ENCODE measurements around the gene DNM1L. TPM values are rescaled to one million over a fixed set of nuclear protein-coding genes. Genes with fewer than 3 reads are reported as not detected.

The DNM1L gene
- total and polyA plus RNA-seq, 2 of the 4 experiments (the other 2 are of a cell fraction), result 44.8 to 70.1 TPM

DNA sequence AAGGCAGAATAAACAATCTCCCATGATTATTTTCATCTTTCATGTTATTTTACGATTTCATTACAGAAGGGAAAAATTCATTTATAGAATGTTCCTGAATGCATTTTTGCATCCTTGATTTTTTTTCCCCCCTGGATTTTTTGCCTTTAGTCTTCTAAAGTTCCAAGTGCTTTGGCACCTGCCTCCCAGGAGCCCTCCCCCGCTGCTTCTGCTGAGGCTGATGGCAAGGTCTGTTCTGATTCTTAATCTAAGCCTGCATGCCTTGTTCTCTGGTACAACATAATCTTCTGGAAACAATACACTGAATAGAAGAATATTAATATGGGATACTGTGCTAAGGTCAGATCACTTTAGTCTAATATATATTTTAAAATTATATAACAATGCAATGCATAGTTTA lies 58.6 kb downstream of the DNM1L start:
- intact Hi-C loops (cut with micrococcal nuclease) (loop anchor here (5.0 kb wide), 2 partner anchors 35 to 280 kb away; no protein-coding TSS in a partner anchor), in situ Hi-C loops (cut with MboI; ENCODE audit: low sequenced_read_pairs) (no loop called here), dilution Hi-C loops (cut with HindIII; ENCODE audit: low sequenced_read_pairs, unreplicated experiment) (no loop called here)
- H3K4me1 ChIP-seq (ENCODE audit: control insufficient read depth, insufficient read depth, low read length), result no peaks in the 10 kb centered on the region
- no peak overlapping the region for H2AK9ac ChIP-seq (replicated peaks; ENCODE audit: low read depth, low read length, poor library complexity)
- H3K14ac ChIP-seq (replicated peaks; ENCODE audit: low read depth, low read length), result no peak overlapping the region
- BruUV-seq (replicated peaks), result no TSS peak
- no peak overlapping the region for H3K4me2 ChIP-seq (ENCODE audit: low read depth, low read length)
- no peak overlapping the region for H4K5ac ChIP-seq (ENCODE audit: low read depth, low read length)
- H2BK20ac ChIP-seq (ENCODE audit: low read depth, low read length), result no peak overlapping the region
- H3K4me3 ChIP-seq (ENCODE audit: insufficient read depth, low read depth, low read length), result no peak overlapping the region
- no peak overlapping the region for H2AK5ac ChIP-seq (ENCODE audit: low read depth, low read length)
- POLR2A ChIA-PET (ENCODE audit: unreplicated experiment), result no interaction called here
- DNase-seq (no peak), ATAC-seq (ENCODE audit: low read depth) (no peak)
- H3K79me1 ChIP-seq (ENCODE audit: low read depth in 1 of 2, low read length in 2 of 2), result peaks cover 3 to 4% of the 10 kb centered on the region in 2 experiments; a peak in 3 of 4 replicates
- H2BK120ac ChIP-seq (ENCODE audit: low read depth, low read length), result no peak overlapping the region
- H2BK5ac ChIP-seq (ENCODE audit: low read depth, low read length, poor library complexity, severe bottlenecking), result no peak overlapping the region
- no peaks in the 10 kb centered on the region for H3K9me3 ChIP-seq (ENCODE audit: control insufficient read depth, insufficient read depth, low read length)
- no peak overlapping the region for H3K27ac ChIP-seq (ENCODE audit: insufficient read depth, low read length)
- no peak overlapping the region for H4K91ac ChIP-seq (ENCODE audit: insufficient read depth, low read depth, low read length)
- H3K23ac ChIP-seq (ENCODE audit: low read depth, low read length), result no peak overlapping the region
- no peak overlapping the region for H3K4ac ChIP-seq (ENCODE audit: low read depth, low read length)
- CTCF ChIA-PET, result no interaction called here
- no peak overlapping the region for H3K56ac ChIP-seq (ENCODE audit: extremely low read depth, insufficient read depth, low read length)
- TF ChIP-seq, protein P1, sequence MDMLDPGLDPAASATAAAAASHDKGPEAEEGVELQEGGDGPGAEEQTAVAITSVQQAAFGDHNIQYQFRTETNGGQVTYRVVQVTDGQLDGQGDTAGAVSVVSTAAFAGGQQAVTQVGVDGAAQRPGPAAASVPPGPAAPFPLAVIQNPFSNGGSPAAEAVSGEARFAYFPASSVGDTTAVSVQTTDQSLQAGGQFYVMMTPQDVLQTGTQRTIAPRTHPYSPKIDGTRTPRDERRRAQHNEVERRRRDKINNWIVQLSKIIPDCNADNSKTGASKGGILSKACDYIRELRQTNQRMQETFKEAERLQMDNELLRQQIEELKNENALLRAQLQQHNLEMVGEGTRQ (IDR thresholded peaks at IDR 0.05; ENCODE audit: low read depth, low read length), result no peak
- TF ChIP-seq MAFK (IDR thresholded peaks at IDR 0.05; ENCODE audit: low read depth, low read length) (no peak), MXI1 (IDR thresholded peaks at IDR 0.05; ENCODE audit: borderline replicate concordance, low read depth, low read length) (no peak), RFX5 (IDR thresholded peaks at IDR 0.05; ENCODE audit: low read depth, low read length) (no peak), CHD1 (IDR thresholded peaks at IDR 0.05; ENCODE audit: low read depth, low read length) (no peak), MAZ (IDR thresholded peaks at IDR 0.05; ENCODE audit: borderline replicate concordance, low read depth, low read length) (no peak), BHLHE40 (IDR thresholded peaks at IDR 0.05; ENCODE audit: low read depth, low read length) (no peak), RCOR1 (IDR thresholded peaks at IDR 0.05; ENCODE audit: insufficient replicate concordance, low read length) (no peak), POLR2A (IDR thresholded peaks at IDR 0.05; ENCODE audit: low read depth, low read length) (no peak), FOS (IDR thresholded peaks at IDR 0.05; ENCODE audit: low read depth, low read length) (no peak), NFE2L2 (IDR thresholded peaks at IDR 0.05; ENCODE audit: low read depth, low read length) (no peak)
- TF ChIP-seq, protein P2, sequence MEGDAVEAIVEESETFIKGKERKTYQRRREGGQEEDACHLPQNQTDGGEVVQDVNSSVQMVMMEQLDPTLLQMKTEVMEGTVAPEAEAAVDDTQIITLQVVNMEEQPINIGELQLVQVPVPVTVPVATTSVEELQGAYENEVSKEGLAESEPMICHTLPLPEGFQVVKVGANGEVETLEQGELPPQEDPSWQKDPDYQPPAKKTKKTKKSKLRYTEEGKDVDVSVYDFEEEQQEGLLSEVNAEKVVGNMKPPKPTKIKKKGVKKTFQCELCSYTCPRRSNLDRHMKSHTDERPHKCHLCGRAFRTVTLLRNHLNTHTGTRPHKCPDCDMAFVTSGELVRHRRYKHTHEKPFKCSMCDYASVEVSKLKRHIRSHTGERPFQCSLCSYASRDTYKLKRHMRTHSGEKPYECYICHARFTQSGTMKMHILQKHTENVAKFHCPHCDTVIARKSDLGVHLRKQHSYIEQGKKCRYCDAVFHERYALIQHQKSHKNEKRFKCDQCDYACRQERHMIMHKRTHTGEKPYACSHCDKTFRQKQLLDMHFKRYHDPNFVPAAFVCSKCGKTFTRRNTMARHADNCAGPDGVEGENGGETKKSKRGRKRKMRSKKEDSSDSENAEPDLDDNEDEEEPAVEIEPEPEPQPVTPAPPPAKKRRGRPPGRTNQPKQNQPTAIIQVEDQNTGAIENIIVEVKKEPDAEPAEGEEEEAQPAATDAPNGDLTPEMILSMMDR (conservative IDR thresholded peaks at IDR 0.05; ENCODE audit: low read depth, low read length), result no peak
- no peak overlapping the region for H2BK15ac ChIP-seq (ENCODE audit: low read depth, low read length)
- no peak overlapping the region for H4K8ac ChIP-seq (ENCODE audit: low read depth in 2 of 2, low read length in 2 of 2)
- no peaks in the 10 kb centered on the region for H4K20me1 ChIP-seq (ENCODE audit: insufficient read depth, low read length)
- H3K18ac ChIP-seq (ENCODE audit: low read depth, low read length), result no peak overlapping the region
- no peak overlapping the region for H2AFZ ChIP-seq (replicated peaks; ENCODE audit: low read length, poor library complexity)
- H3K9me1 ChIP-seq (ENCODE audit: insufficient read depth, low read length), result no peaks in the 10 kb centered on the region
- H3K27me3 ChIP-seq (ENCODE audit: control insufficient read depth, insufficient read depth, low read length), result no peaks in the 10 kb centered on the region
- peaks cover 13% of the 10 kb centered on the region for H3K36me3 ChIP-seq (ENCODE audit: control insufficient read depth, insufficient read depth, low read length)
- no CpG with 5 or more reads among the region's 2 CpGs for WGBS, 2 experiments (ENCODE audit: extremely low coverage in 2 of 2, insufficient read length in 1 of 2)
- no peak overlapping the region for H3K9ac ChIP-seq (ENCODE audit: low read depth, low read length)
